GM19240 (cell line): ENCODE measurements around the gene OTULIN.

ENCODE experiments used
- DNase-seq: peaks from one replicate; pipeline ENCODE4 v3.0.0; 2011; ENCODE audit warnings: low spot score; ENCODE audit not compliant: insufficient read length

Gene OTULIN

DNA sequence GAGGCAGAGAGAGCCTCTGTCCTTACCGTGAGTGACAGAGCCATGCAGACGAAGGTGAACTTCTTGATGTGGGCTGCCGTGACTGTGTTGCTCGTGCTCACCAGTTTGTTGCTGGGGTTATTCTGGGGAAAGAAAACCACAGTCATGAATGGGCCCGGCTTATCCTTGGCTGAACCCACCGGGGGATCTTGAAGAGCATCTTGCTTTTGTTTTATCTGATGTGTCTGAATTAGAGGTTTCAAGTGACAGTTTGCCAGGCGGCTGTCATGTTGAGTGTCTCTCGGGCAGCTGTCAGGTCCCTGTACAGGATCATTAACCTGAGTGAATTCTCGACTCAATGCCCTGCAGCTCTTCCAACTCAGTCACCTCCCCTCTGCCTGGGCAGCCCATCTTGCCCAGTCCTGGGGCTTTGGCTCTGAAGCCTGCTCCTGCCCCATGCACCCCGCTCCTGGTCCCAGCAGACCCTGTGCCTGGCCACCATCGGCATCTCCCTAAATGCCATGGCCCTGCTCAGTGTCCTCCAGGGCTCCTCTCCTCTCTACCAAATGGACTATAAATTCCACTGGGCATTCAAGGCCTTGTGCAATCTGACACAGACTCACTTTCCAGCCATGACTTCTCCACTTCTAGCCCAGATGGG lies 77.4 kb downstream of the OTULIN start:
- no peak for DNase-seq

DNA sequence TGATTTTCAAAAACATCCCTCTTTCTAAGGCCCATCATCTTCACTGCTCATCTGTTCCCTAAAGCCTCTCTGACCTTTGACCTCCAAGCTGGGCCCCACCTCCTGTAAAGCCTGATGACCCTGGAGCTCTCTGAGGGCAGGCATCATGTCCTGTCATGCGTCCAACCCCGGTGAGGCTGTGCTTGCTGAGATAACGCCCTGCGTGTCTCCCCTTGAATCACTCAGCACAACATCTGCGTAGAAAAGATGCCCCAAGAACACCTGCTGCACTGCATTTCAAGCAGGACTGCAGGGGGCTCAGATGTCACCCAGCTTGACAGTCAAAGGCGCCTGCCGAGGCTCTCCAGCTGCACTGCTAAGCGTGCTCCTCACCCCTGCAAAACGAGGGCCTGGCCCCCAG lies 78.0 kb downstream of the OTULIN start:
- DNase-seq: no peak

DNA sequence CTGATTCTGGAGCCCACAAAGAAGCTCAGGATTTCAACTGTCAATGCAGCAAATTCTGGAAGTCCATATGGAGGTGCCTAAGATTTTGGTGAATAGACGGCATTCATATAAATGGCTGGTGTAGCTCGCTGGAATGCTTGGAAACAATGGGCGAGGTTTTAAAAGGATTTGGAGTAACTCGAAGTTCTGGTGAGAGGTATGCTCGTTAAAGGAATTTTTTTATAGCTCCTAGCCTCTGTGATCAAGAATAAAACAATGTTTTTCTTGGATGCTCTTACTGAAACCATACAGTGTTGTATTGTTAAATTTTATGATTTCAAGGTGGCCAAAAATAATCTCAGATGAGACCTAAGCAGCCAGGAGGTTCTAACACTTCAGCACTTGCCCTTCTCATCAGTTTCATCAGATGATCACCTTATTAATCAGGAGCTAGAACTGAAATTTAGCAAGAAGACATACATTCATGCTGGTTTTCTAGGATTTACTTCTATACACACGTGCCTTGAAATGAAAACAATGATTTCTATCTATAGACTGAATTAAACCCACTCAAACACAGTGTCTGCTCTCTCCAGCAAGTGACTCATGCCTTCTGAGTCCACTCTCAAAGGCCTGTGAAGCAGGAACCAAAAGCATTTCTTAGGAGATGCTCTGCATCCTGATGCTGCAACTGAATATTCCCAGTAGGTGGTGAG lies 79.2 kb downstream of the OTULIN start:
- DNase-seq: no peak

DNA sequence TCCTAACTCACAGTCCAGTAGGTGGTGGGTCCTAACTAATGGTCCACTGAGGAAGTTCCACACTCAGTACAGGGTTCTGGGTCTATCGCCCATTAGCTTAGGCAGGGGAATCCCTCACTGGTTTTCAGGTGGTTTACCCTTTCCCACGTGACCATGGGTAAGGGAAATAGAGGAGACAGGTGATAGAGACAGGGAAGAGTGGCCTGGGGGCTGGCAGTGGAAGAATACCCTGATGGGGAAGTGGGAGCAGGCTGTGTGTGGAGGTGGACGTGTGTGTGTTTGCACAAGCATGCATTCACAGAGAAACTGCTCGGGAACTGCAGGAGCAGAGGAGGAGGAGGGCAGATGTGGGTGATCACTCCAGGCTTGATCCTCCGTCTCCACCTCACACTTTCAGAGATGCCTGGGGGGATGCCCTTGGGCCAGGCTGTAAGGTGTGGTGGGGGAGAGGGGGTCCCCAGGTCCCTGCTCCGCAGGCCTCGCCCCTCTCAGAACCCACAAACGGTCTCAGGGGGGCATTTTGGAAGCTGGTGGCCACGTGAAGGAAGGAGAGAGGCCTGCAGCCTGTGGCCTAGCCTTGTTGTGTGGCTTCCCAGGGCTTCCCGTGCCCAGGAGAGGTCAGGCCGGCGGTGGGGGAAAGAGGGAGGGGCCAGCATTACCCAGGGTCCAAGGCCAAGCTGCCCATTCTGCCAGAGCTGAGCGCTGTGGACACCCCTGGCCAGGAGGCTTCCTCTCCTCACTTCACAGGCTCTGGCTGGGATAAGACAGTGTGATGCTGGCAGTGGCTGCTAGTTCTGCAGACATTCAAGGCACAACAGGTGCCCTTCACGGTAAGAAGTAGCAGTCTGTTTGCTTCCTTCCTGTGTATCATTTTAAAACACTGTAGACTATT lies 80.0 kb downstream of the OTULIN start:
- DNase-seq: no peak

DNA sequence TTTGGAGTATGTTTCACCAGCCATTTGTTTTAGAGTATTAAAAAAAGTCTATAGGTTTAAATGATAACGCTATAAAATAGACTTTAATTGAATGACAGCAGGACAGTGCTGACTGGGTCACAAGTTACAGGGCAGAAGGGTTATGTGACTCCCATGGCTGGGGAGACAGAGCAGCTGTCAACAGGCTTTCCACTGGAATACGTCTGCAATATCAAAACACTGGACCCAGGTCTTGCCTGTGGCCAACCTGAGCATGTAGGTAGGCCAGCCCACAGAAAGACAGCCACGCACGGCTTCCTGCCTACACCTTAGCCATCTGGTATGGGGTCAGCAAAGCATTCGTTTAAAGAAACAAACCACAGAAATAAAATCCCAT lies 80.7 kb downstream of the OTULIN start:
- no peak for DNase-seq

DNA sequence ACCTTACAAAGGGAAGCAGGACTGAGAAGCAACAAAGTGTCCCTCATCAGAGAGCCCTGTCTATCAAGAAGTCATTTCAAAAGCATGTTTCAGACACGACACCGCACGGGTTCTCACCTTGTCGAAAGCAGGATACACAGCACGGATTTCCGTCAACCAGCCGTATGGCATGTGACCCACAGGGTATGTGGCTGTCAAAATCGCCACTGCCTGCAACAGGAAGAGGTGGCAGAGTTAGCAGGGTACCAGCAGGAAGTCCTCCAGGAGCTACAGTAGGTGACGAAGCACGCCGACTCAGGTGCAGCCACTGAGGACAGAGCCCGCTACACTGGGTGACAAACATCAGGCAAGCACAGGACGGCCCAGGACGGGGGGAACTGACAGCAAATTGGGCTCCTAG lies 81.2 kb downstream of the OTULIN start:
- no peak for DNase-seq

DNA sequence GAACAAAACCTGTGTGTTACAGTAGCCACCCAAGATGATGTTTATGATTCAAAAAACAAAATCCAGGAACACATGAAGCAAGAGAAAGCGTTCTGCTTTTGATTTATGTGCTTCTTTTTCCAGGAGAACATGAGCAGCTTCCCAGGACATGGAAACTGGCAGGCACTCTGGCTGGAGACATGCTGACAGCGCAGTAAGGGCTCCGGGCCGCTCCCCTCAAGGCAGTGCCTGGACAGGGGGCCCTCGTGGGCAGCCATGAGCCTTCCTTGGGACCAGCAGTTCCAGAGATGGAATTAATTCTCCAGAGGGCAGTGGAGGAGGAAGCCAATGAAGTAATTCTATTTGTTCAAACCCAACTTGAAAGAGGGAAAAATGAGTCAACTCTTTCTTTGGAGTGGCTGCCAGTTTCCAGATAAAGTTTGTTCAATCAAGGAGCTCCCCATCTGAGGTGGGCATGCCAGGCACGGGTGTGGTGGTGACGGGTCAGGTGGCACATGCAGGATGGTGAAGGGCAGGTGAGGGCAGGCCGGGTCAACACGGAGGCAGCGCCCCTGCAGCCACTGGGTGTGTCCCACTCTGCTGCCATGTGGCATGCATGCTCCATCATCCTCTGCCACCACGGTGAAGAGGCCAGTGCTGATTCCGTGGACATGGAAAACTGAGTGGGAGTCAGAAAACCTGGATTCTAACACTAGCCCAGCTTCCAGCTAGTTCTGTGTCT lies 83.8 kb downstream of the OTULIN start:
- DNase-seq: no peak
